ENCODE measurements around the gene CLIP1. TPM values are rescaled to one million over a fixed set of nuclear protein-coding genes. Genes with fewer than 3 reads are reported as not detected.

CLIP1 gene
- total and polyA plus RNA-seq, 2 of the 13 experiments (the other 11 are each of a cell fraction or from before 2014, with no cell fraction given) = 28.9 to 43.7 TPM

GRCh38 chr12:122326586-122326985 lies 95.9 kb downstream of the CLIP1 start:
- TF ChIP-seq ZSCAN25 (CRISPR knock-in tag; IDR thresholded peaks at IDR 0.05) (no peak), ZNF280D (CRISPR knock-in tag; IDR thresholded peaks at IDR 0.05) (no peak), TFDP1 (CRISPR knock-in tag; IDR thresholded peaks at IDR 0.05; ENCODE audit: borderline replicate concordance) (no peak), JDP2 (CRISPR knock-in tag; IDR thresholded peaks at IDR 0.05; ENCODE audit: borderline replicate concordance) (no peak), ZIK1 (CRISPR knock-in tag; IDR thresholded peaks at IDR 0.05; ENCODE audit: borderline replicate concordance, low read depth) (no peak), AGO2 (optimal IDR thresholded peaks at IDR 0.05; ENCODE audit: low read depth, low read length) (no peak), HNF4G (IDR thresholded peaks at IDR 0.05; ENCODE audit: borderline replicate concordance, low read depth, low read length) (no peak), HNF4G (CRISPR knock-in tag; IDR thresholded peaks at IDR 0.05; ENCODE audit: borderline replicate concordance, low read depth) (no peak), ZKSCAN5 (CRISPR knock-in tag; IDR thresholded peaks at IDR 0.05) (no peak), ZBTB44 (CRISPR knock-in tag; IDR thresholded peaks at IDR 0.05) (no peak), ATF2 (CRISPR knock-in tag; IDR thresholded peaks at IDR 0.05) (no peak)
- Histone ChIP-seq H2AFZ (ENCODE audit: low read length) (no peak overlapping the region), H3K27me3 (ENCODE audit: control insufficient read depth in 1 of 2, insufficient read depth in 2 of 2, low read length in 2 of 2) (no peaks in the 10 kb centered on the region), H3K79me2 (ENCODE audit: insufficient read depth, low read length) (no peaks in the 10 kb centered on the region), H3K4me2 (ENCODE audit: low read depth, low read length) (no peak overlapping the region), H3K4me1 (ENCODE audit: insufficient read depth, low read length) (no peaks in the 10 kb centered on the region), H3K27ac (ENCODE audit: extremely low read length, insufficient read depth, low read length) (no peak overlapping the region), H3K9ac (ENCODE audit: insufficient read depth, low read depth, low read length) (no peak overlapping the region), H3K9me3 (ENCODE audit: low read length) (no peaks in the 10 kb centered on the region), H3K36me3 (replicated peaks in 1 of 2; ENCODE audit: control insufficient read depth in 1 of 2, insufficient read depth in 2 of 2, low read length in 2 of 2) (peaks cover 10 to 49% of the 10 kb centered on the region in 2 experiments; a peak in 4 of 5 replicates), H3K4me3 (replicated peaks in 1 of 3; ENCODE audit: insufficient read depth in 1 of 3, low read depth in 2 of 3, low read length in 3 of 3) (no peak overlapping the region), H4K20me1 (ENCODE audit: insufficient read depth, low read length) (no peaks in the 10 kb centered on the region)
- FAIRE-seq (no peak), ATAC-seq (no peak), DNase-seq (ENCODE audit: low spot score) (no peak)
- 97% methylated on average over 5 of the region's 5 CpGs for WGBS (ENCODE audit: low lambda C conversion rate)
- intact Hi-C loops (cut with micrococcal nuclease; ENCODE audit: unreplicated experiment) (no loop called here), in situ Hi-C loops (cut with HindIII; ENCODE audit: extremely low pct_ligation_motif_present, low pct_unique_long_range_greater_than_20kb) (no loop called here)
- no TSS peak for BruUV-seq (replicated peaks)
- CTCF ChIA-PET (ENCODE audit: low intra/inter-chr PET ratio, low total read pairs) = no interaction called here
- POLR2A ChIA-PET = no interaction called here
